Lung (tissue), 12 donors: ENCODE measurements around the gene MYO10. TPM values are rescaled to one million over a fixed set of nuclear protein-coding genes. Genes with fewer than 3 reads are reported as not detected.
A peak's percentile ranks its signal among the peaks of the same experiment; 100 is the strongest.

Source experiments
- ATAC-seq: fragments of 200-7000 bp; cut with Tn5 transposase; one replicate; pipeline ENCODE4 v1.9.1; 2020; ENCODE audit warnings: moderate number of reproducible peaks; ENCODE audit not compliant: insufficient read depth, low FRiP score
- DNase-seq, 3 donors: peaks; one replicate each; pipeline ENCODE4 v3.0.0-alpha.2; 2013 to 2017
- H3K27ac ChIP-seq, 2 donors: one replicate each; pipeline ENCODE4 v1.5.1; 2013; ENCODE audit warnings: mild to moderate bottlenecking in 2 of 2, moderate library complexity in 2 of 2, control low read depth in 1 of 2, inconsistent platforms in 1 of 2, low read depth in 1 of 2, low read length in 1 of 2
- H3K27me3 ChIP-seq, 3 donors: one replicate each; pipeline ENCODE4 v1.5.1; 2013; ENCODE audit warnings: low read length in 2 of 3; ENCODE audit not compliant: control insufficient read depth in 3 of 3, insufficient read depth in 3 of 3
- H3K36me3 ChIP-seq, 4 donors: one replicate each; pipeline ENCODE4 v1.5.1; 2013; ENCODE audit warnings: low read length in 4 of 4, mild to moderate bottlenecking in 1 of 4, moderate library complexity in 1 of 4; ENCODE audit not compliant: control insufficient read depth in 4 of 4, insufficient read depth in 4 of 4
- H3K4me1 ChIP-seq, 5 donors: one replicate each; pipeline ENCODE4 v1.5.1; 2013; ENCODE audit warnings: low read length in 5 of 5, mild to moderate bottlenecking in 2 of 5, moderate library complexity in 1 of 5; ENCODE audit not compliant: control insufficient read depth in 5 of 5, insufficient read depth in 5 of 5
- H3K4me3 ChIP-seq: one replicate; pipeline ENCODE4 v1.5.1; 2013; ENCODE audit warnings: mild to moderate bottlenecking, control low read depth, moderate library complexity
- H3K9ac ChIP-seq, 2 donors: one replicate each; pipeline ENCODE4 v1.5.1; 2013; ENCODE audit warnings: low read length in 2 of 2, control low read depth in 1 of 2; ENCODE audit not compliant: insufficient read depth in 1 of 2
- H3K9me3 ChIP-seq, 4 donors: one replicate each; pipeline ENCODE4 v1.5.1; 2013; ENCODE audit warnings: low read length in 3 of 4, mild to moderate bottlenecking in 1 of 4, moderate library complexity in 1 of 4; ENCODE audit not compliant: control insufficient read depth in 4 of 4, insufficient read depth in 3 of 4
- CTCF ChIP-seq: IDR thresholded peaks from 2 replicates; pipeline ENCODE4 v1.5.1; 2012; ENCODE audit warnings: mild to moderate bottlenecking; ENCODE audit errors: control extremely low read depth, extremely low read depth
- WGBS, 2 donors: extraction: QIAGEN DNeasy Blood & Tissue Kit; methylation state at CpG; one replicate each; pipeline ENCODE4 v1.1.7; 2013; 5-methylcytosine and 5-hydroxymethylcytosine counted together
- polyA plus RNA-seq, 2 donors: library from polyadenylated mRNA; stranded (reverse); fragments of 200-250 nt; gene quantifications; one replicate each; pipeline ENCODE4 v1.2.1, GENCODE V29; 2013
- total RNA-seq, 2 donors: library from RNA; depleted of rRNA in 1 of 2; stranded (reverse); fragments of >200 nt in 1 of 2; gene quantifications; one replicate each; pipeline ENCODE4 v1.2.1, GENCODE V29; 2014 to 2021
- donor health status: control.
- donor health status: control.
- donor health status: Bipolar disorder and iron deficiency.
- donor health status: healthy.
- donor health status: DM: yes; HTN: yes; CAD: no.

MYO10 gene
- total and polyA plus RNA-seq, 4 donors = 10.6 to 71.5 (median 28.2) TPM

- H3K4me3 ChIP-seq = no peak overlapping the region
- H3K9me3 ChIP-seq = no peaks in the 10 kb centered on the region
- no peak overlapping the region for H3K27ac ChIP-seq
- H3K36me3 ChIP-seq = peaks cover 0 to 4% (median 0%) of the 10 kb centered on the region in 4 donors
- no peak overlapping the region for H3K9ac ChIP-seq
- no peak for TF ChIP-seq CTCF
- H3K27me3 ChIP-seq = no peaks in the 10 kb centered on the region
- peaks cover 7 to 31% (median 19%) of the 10 kb centered on the region in 5 donors for H3K4me1 ChIP-seq
- DNase-seq (no peak), ATAC-seq (no peak)
- 91 to 97% methylated on average over 7 of the region's 7 CpGs for WGBS, 2 donors
Measured at GRCh38 chr5:16808021-16808420, 128.1 kb downstream of the MYO10 start.

- Histone ChIP-seq H3K36me3 (peaks cover 0 to 4% (median 0%) of the 10 kb centered on the region in 4 donors), H3K4me1 (peaks cover 7 to 29% (median 19%) of the 10 kb centered on the region in 5 donors), H3K9me3 (no peaks in the 10 kb centered on the region), H3K27me3 (no peaks in the 10 kb centered on the region), H3K27ac (peak overlapping the region in 1 of 2 donors; percentile 41), H3K9ac (no peak overlapping the region), H3K4me3 (no peak overlapping the region)
- DNase-seq = peak in 1 of 3 donors; percentile 37
- WGBS, 2 donors = 63 to 76% methylated on average over 5 of the region's 5 CpGs
- TF ChIP-seq CTCF = no peak
- ATAC-seq = no peak
Measured at GRCh38 chr5:16807547-16807864, 128.6 kb downstream of the MYO10 start.

- 33 to 51% methylated on average over 12 of the region's 12 CpGs for WGBS, 2 donors
- peaks cover 0 to 2% (median 0%) of the 10 kb centered on the region in 4 donors for H3K36me3 ChIP-seq
- no peak for DNase-seq
- no peak for ATAC-seq
- peaks cover 7 to 24% (median 19%) of the 10 kb centered on the region in 5 donors for H3K4me1 ChIP-seq
- no peak for TF ChIP-seq CTCF
- H3K4me3 ChIP-seq = no peak overlapping the region
- H3K27me3 ChIP-seq = no peaks in the 10 kb centered on the region
- H3K9me3 ChIP-seq = no peaks in the 10 kb centered on the region
- H3K9ac ChIP-seq = no peak overlapping the region
- peak overlapping the region in 1 of 2 donors; percentile 41 for H3K27ac ChIP-seq
Measured at GRCh38 chr5:16806711-16807546, 129.2 kb downstream of the MYO10 start.
